ENCODE data around the gene CUTA. TPM values are rescaled to one million over a fixed set of nuclear protein-coding genes. Genes with fewer than 3 reads are reported as not detected.

Gene CUTA
- total and polyA plus RNA-seq, 2 experiments from 2014 or later, result 207 to 421 TPM

- Mint-ChIP-seq H3K9me3 (no peaks in the 10 kb centered on the region), H3K27ac (peak overlapping the region; percentile 70), H3K4me1 (peaks cover 72% of the 10 kb centered on the region), H3K36me3 (ENCODE audit: low read depth) (peaks cover 45% of the 10 kb centered on the region), H3K4me3 (peak overlapping the region; percentile 81), H3K27me3 (ENCODE audit: insufficient read depth, low read depth, poor library complexity) (peaks cover 22% of the 10 kb centered on the region)
- peaks cover 16% of the 10 kb centered on the region for H3F3A ChIP-seq (replicated peaks; ENCODE audit: low read depth)
- DNase-seq (ENCODE audit: low spot score), result peak; percentile 36
- H3K27me3 ChIP-seq (ENCODE audit: insufficient read depth), result no peaks in the 10 kb centered on the region
- peaks cover 13% of the 10 kb centered on the region for H4K20me1 ChIP-seq (replicated peaks; ENCODE audit: insufficient read depth)
- H3K4me3 ChIP-seq, result peak overlapping the region; percentile 98
- ATAC-seq, result no peak
- H3K9me2 ChIP-seq (ENCODE audit: insufficient read depth), result no peaks in the 10 kb centered on the region
- H3K4me1 ChIP-seq (ENCODE audit: insufficient read depth), result peaks cover 37% of the 10 kb centered on the region
- H3K4me2 ChIP-seq, result peak overlapping the region; percentile 87
- 0 out of 2 replicates have a peak, but pooled peaks cover 2% of the 10 kb centered on the region for H3K36me3 ChIP-seq (ENCODE audit: insufficient read depth)
- TF ChIP-seq POLR2AphosphoS5 (IDR thresholded peaks at IDR 0.05; ENCODE audit: low read depth), result no peak
- no peak for TF ChIP-seq REST (IDR thresholded peaks at IDR 0.05; ENCODE audit: unreplicated experiment)
- TF ChIP-seq ZNF114 (CRISPR knock-in tag; IDR thresholded peaks at IDR 0.05), result no peak
- no peak for TF ChIP-seq STAT1 (IDR thresholded peaks at IDR 0.05; ENCODE audit: unreplicated experiment)
- TF ChIP-seq JUNB (IDR thresholded peaks at IDR 0.05; ENCODE audit: unreplicated experiment), result no peak
- no peak for TF ChIP-seq CREB1 (CRISPR knock-in tag; IDR thresholded peaks at IDR 0.05; ENCODE audit: low read depth)
- no peak for TF ChIP-seq ZNF462 (CRISPR knock-in tag; IDR thresholded peaks at IDR 0.05)
- TF ChIP-seq ETS1 (IDR thresholded peaks at IDR 0.05), result no peak
- H2AFZ ChIP-seq, result no peak overlapping the region
- H3K79me2 ChIP-seq (replicated peaks; ENCODE audit: insufficient read depth), result peaks cover 51% of the 10 kb centered on the region
- H3K27ac ChIP-seq (ENCODE audit: low read depth), result no peak overlapping the region
Measured at GRCh38 chr6:33420491-33421343, 2.8 kb upstream of the CUTA start.

Data from GM23338 (cell line).